Cardiac muscle cell (in vitro differentiated cells and primary cell): ENCODE results near the gene PPM1F. TPM values are rescaled to one million over a fixed set of nuclear protein-coding genes. Genes with fewer than 3 reads are reported as not detected.

Experiments
- DNase-seq, 2 donors: peaks; one replicate each; pipeline versions ENCODE4 v3.0.0 to v3.0.0-alpha.2; 2010 to 2017; ENCODE audit warnings: low read depth in 1 of 2, low spot score in 1 of 2
- H3K27ac ChIP-seq: fragments of 200-600 bp; sonication (generic); 2 replicates; pipeline ENCODE4 v1.5.1; 2016
- H3K27me3 ChIP-seq: fragments of 200-600 bp; sonication (generic); 2 replicates; pipeline ENCODE4 v1.6.0; 2016; ENCODE audit warnings: control low read depth
- H3K36me3 ChIP-seq: fragments of 200-600 bp; sonication (generic); 2 replicates; pipeline ENCODE4 v1.5.1; 2016; ENCODE audit warnings: control low read depth
- H3K4me1 ChIP-seq: fragments of 200-600 bp; sonication (generic); 2 replicates; pipeline ENCODE4 v1.8.1; 2017; ENCODE audit warnings: low read depth, mild to moderate bottlenecking, mixed run types
- H3K4me3 ChIP-seq: fragments of 200-600 bp; sonication (generic); 2 replicates; pipeline ENCODE4 v1.5.1; 2016; ENCODE audit warnings: mild to moderate bottlenecking
- H3K9me3 ChIP-seq: fragments of 200-600 bp; sonication (generic); 2 replicates; pipeline ENCODE4 v1.5.1; 2017; ENCODE audit warnings: low read depth, mild to moderate bottlenecking, control low read depth
- polyA plus RNA-seq: library from polyadenylated mRNA; unstranded; fragments of >200 nt; fragmentation: Nextera tagmentation; extraction: Ambion mirVana; gene quantifications from 2 replicates; pipeline ENCODE4 v1.2.1, GENCODE V29; 2016
- total RNA-seq: library from RNA; depleted of rRNA; stranded (reverse); fragments of >200 nt; gene quantifications from 2 replicates; pipeline ENCODE4 v1.2.3, GENCODE V29; 2016
- TF ChIP-seq, protein P1 (sequence below): IDR thresholded peaks from 2 replicates; pipeline ENCODE4 v1.5.1; 2012; ENCODE audit warnings: low read depth, mild to moderate bottlenecking, low read length

PPM1F gene
- total and polyA plus RNA-seq, 2 experiments from 2014 or later, result 24.4 to 49.8 TPM

DNA sequence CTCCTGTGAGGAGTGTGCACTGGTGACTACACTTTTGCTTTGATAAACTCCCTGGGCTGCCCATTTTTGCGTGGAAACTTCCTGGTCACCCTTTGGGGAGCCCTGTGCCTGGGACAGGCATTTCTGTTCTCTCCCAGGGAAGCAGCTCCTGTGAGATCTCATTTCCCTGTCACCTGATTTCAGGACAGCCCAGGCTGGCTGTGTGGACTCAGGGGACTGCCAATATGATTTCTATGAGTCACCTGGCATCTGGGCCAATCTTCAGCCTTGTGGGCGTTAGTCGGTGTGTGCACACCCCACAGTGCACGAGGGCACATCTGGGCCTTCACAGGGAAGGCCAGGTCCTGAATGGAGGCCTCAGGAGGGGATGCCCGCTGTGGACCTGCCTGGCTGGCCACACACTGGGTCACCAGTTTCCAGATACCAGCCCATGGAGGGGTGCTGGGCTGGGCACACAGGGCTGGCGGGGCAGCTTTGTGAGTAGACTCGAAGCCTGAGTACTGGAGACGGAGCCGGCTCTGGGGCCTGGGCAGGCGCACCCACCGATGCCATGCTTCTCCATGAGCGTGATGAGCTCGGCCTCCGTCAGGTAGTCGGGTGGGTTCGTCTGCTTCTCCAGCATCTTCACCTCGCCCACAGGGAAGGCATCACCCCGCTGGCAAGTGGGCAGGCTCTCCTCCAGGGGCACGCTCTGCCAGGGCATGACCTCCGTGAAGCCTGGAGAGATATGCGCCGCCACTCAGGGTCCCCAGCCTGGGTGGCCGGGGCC is 9.4 kb upstream of the PPM1F start:
- Histone ChIP-seq H3K9me3 (no peaks in the 10 kb centered on the region), H3K36me3 (peaks cover 41% of the 10 kb centered on the region)

GRCh38 chr22:21961127-21961867 is 8.6 kb upstream of the PPM1F start:
- Histone ChIP-seq H3K27me3 (no peaks in the 10 kb centered on the region), H3K9me3 (no peaks in the 10 kb centered on the region), H3K27ac (no peak overlapping the region), H3K36me3 (peaks cover 34% of the 10 kb centered on the region), H3K4me3 (no peak overlapping the region), H3K4me1 (no peaks in the 10 kb centered on the region)
- no peak for DNase-seq
- TF ChIP-seq, protein P1, sequence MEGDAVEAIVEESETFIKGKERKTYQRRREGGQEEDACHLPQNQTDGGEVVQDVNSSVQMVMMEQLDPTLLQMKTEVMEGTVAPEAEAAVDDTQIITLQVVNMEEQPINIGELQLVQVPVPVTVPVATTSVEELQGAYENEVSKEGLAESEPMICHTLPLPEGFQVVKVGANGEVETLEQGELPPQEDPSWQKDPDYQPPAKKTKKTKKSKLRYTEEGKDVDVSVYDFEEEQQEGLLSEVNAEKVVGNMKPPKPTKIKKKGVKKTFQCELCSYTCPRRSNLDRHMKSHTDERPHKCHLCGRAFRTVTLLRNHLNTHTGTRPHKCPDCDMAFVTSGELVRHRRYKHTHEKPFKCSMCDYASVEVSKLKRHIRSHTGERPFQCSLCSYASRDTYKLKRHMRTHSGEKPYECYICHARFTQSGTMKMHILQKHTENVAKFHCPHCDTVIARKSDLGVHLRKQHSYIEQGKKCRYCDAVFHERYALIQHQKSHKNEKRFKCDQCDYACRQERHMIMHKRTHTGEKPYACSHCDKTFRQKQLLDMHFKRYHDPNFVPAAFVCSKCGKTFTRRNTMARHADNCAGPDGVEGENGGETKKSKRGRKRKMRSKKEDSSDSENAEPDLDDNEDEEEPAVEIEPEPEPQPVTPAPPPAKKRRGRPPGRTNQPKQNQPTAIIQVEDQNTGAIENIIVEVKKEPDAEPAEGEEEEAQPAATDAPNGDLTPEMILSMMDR, result no peak

More for the DNA sequence above, 9.4 kb upstream of the PPM1F start:
- Histone ChIP-seq H3K4me1 (no peaks in the 10 kb centered on the region), H3K27ac (no peak overlapping the region), H3K4me3 (no peak overlapping the region), H3K27me3 (no peaks in the 10 kb centered on the region)
- DNase-seq, result peak in 1 of 2 donors; percentile 20
- TF ChIP-seq, protein P1, result no peak

DNA sequence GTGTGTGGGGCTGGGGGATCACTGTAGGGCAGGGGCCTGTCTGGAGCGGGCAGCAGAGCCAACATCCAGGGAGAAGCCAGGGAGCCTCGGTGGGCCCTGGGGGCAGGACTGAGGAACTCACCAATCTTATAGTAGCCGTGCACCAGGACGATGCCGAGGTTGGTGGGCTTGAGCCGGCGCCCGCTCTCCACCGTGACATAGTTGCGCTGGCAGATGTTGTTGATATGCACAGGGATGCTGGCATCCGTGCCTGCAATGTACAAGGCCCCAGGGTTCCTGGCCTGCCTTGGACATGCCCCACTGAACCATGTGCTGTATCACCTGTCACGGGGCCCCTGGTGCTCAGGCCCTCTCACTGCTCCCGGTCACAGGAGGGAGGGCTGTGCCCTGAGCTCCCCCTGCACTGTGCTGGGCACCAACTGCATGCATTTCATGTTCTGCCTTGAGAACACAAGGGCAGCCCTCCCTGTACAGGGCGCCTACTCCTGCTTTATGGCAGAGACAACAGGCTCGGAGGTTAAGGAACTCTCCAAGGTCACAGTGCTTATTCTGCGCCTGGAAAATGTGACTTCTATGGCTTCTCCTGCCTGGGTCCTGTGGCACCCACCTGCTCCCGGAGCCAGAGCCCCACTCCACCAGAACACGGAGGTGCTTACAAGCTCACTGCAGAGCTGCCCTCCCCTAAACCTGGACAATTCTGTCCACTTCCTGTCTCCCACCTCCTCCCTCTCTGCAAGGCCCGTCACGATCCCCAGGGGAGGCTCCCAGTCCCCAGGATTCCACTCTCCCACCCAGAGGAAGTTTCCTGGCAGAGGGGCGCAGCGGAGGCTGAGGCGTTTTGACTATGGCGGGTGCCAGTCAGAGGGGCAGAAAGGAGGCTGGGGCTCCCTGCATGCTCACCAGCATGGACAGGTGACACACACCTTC is 7.8 kb upstream of the PPM1F start:
- H3K4me1 ChIP-seq, result no peaks in the 10 kb centered on the region
- no peak overlapping the region for H3K4me3 ChIP-seq
- H3K27me3 ChIP-seq, result no peaks in the 10 kb centered on the region
- no peak overlapping the region for H3K27ac ChIP-seq
- TF ChIP-seq, protein P1, result no peak
- no peaks in the 10 kb centered on the region for H3K9me3 ChIP-seq
- H3K36me3 ChIP-seq, result peaks cover 30% of the 10 kb centered on the region
- no peak for DNase-seq

DNA sequence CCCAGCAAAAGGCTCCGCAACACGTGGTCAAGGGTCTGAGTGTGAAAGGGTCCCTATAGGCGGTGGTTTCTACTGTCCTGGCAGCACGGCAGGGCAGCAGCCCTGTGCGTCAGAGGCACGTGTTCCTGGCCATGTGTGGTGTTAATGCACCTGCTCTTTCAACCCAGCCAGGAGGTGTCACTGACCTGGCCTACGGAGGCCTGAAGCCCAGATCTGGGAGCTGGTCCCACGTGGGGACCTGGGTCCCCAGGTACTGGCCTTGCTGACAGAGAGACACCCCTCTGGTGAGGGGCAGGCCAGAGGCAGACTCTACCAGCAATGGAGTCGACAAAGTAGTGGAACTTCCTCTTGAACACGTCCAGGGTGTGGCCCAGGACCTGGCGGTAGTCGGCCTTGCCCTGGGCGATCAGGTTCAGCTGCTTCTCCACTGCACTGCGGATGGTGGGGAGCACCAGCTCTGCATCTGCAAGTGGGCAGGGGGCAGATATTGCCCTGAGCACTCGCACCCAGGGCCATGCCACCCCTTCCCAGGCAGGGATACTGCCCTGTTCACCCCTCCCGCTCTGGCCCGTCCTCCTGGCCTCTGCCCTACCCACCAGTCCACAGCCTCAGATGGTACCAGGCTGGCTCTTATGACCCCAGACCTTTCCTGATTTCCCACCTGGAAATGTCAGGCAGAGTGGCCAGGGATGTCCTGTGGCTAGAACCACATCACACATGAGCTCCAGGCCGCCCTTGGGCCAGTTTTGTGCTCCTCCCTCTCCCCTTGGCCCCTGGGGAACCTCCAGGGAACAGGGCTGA is 6.8 kb upstream of the PPM1F start:
- H3K9me3 ChIP-seq, result no peaks in the 10 kb centered on the region
- H3K36me3 ChIP-seq, result peaks cover 23% of the 10 kb centered on the region
- H3K27me3 ChIP-seq, result no peaks in the 10 kb centered on the region
- no peak for DNase-seq
- no peak overlapping the region for H3K27ac ChIP-seq
- no peaks in the 10 kb centered on the region for H3K4me1 ChIP-seq
- TF ChIP-seq, protein P1, result no peak
- no peak overlapping the region for H3K4me3 ChIP-seq
